ENCODE results near the gene SEL1L. TPM values are rescaled to one million over a fixed set of nuclear protein-coding genes. Genes with fewer than 3 reads are reported as not detected.
"Not testable (repeated sequence)": the region's sequence is repeated elsewhere in the genome, so short reads cannot be mapped to it uniquely, and the experiment has no call there.

SEL1L gene
- total RNA-seq, 1 donor from 2014 or later = 140 TPM

GRCh38 chr14:81517798-81518398 lies 15.8 kb downstream of the SEL1L start:
- Mint-ChIP-seq H3K27me3 (ENCODE audit: unreplicated experiment) (no peaks in the 10 kb centered on the region), H3K27ac (ENCODE audit: unreplicated experiment) (peak overlapping the region; percentile 55), H3K4me3 (ENCODE audit: unreplicated experiment) (no peak overlapping the region), H3K9me3 (ENCODE audit: unreplicated experiment) (no peaks in the 10 kb centered on the region), H3K4me1 (ENCODE audit: unreplicated experiment) (peaks cover 24% of the 10 kb centered on the region), H3K36me3 (ENCODE audit: unreplicated experiment) (peaks cover 30% of the 10 kb centered on the region)
- no peak for TF ChIP-seq CTCF (IDR thresholded peaks at IDR 0.05)
- no peak for DNase-seq (ENCODE audit: extremely low spot score, unreplicated experiment)

GRCh38 chr14:81516986-81517797 lies 16.5 kb downstream of the SEL1L start:
- H3K4me3 Mint-ChIP-seq (ENCODE audit: unreplicated experiment) = no peak overlapping the region

GRCh38 chr14:81515927-81516326 lies 17.7 kb downstream of the SEL1L start:
- not testable (repeated sequence) for H3K27me3 Mint-ChIP-seq (ENCODE audit: unreplicated experiment); H3K4me3 Mint-ChIP-seq (ENCODE audit: unreplicated experiment); H3K9me3 Mint-ChIP-seq (ENCODE audit: unreplicated experiment); DNase-seq (ENCODE audit: extremely low spot score, unreplicated experiment); H3K27ac Mint-ChIP-seq (ENCODE audit: unreplicated experiment)
- H3K4me1 Mint-ChIP-seq (ENCODE audit: unreplicated experiment) = peaks cover 24% of the 10 kb centered on the region
- peaks cover 22% of the 10 kb centered on the region for H3K36me3 Mint-ChIP-seq (ENCODE audit: unreplicated experiment)

More at GRCh38 chr14:81516986-81517797, 16.5 kb downstream of the SEL1L start:
- no peak for DNase-seq (ENCODE audit: extremely low spot score, unreplicated experiment)
- Mint-ChIP-seq H3K27ac (ENCODE audit: unreplicated experiment) (peak overlapping the region; percentile 55), H3K27me3 (ENCODE audit: unreplicated experiment) (no peaks in the 10 kb centered on the region), H3K9me3 (ENCODE audit: unreplicated experiment) (no peaks in the 10 kb centered on the region), H3K4me1 (ENCODE audit: unreplicated experiment) (peaks cover 24% of the 10 kb centered on the region), H3K36me3 (ENCODE audit: unreplicated experiment) (peaks cover 26% of the 10 kb centered on the region)
- TF ChIP-seq CTCF (IDR thresholded peaks at IDR 0.05) = no peak

GRCh38 chr14:81512826-81513225 lies 20.8 kb downstream of the SEL1L start:
- H3K27me3 Mint-ChIP-seq (ENCODE audit: unreplicated experiment) = not testable (repeated sequence)

GRCh38 chr14:81511111-81511904 lies 22.3 kb downstream of the SEL1L start:
- H3K27ac Mint-ChIP-seq (ENCODE audit: unreplicated experiment) = no peak overlapping the region
- no peak for DNase-seq (ENCODE audit: extremely low spot score, unreplicated experiment)
- H3K36me3 Mint-ChIP-seq (ENCODE audit: unreplicated experiment) = peaks cover 31% of the 10 kb centered on the region
- peaks cover 6% of the 10 kb centered on the region for H3K4me1 Mint-ChIP-seq (ENCODE audit: unreplicated experiment)
- H3K9me3 Mint-ChIP-seq (ENCODE audit: unreplicated experiment) = no peaks in the 10 kb centered on the region
- TF ChIP-seq CTCF (IDR thresholded peaks at IDR 0.05) = no peak
- no peak overlapping the region for H3K4me3 Mint-ChIP-seq (ENCODE audit: unreplicated experiment)
- no peaks in the 10 kb centered on the region for H3K27me3 Mint-ChIP-seq (ENCODE audit: unreplicated experiment)

More at GRCh38 chr14:81512826-81513225, 20.8 kb downstream of the SEL1L start:
- H3K27ac Mint-ChIP-seq (ENCODE audit: unreplicated experiment); H3K9me3 Mint-ChIP-seq (ENCODE audit: unreplicated experiment); H3K4me3 Mint-ChIP-seq (ENCODE audit: unreplicated experiment); DNase-seq (ENCODE audit: extremely low spot score, unreplicated experiment): not testable (repeated sequence)
- Mint-ChIP-seq H3K4me1 (ENCODE audit: unreplicated experiment) (peaks cover 16% of the 10 kb centered on the region), H3K36me3 (ENCODE audit: unreplicated experiment) (peaks cover 22% of the 10 kb centered on the region)
